SK-N-SH (cell line): ENCODE results near the gene EMP3. TPM values are rescaled to one million over a fixed set of nuclear protein-coding genes. Genes with fewer than 3 reads are reported as not detected.

Experiments used
- CTCF ChIA-PET: fragments of 300-600, 350-600 bp; formaldehyde crosslinking; extraction: SDS; loops from one replicate; lab custom pipeline; 2021; lab: Yijun Ruan, JAX
- POLR2A ChIA-PET: fragments of 350-600 bp; sonication (Branson Sonifier 250); formaldehyde crosslinking; extraction: SDS; loops from one replicate; lab custom pipeline; 2020; ENCODE audit warnings: antibody characterized with exemption, inconsistent platforms; lab: Yijun Ruan, JAX
- DNase-seq: peaks from one replicate; pipeline ENCODE4 v3.0.0; 2012
- H2AFZ ChIP-seq: fragments of 200-600 bp; sonication (generic); 2 replicates; pipeline ENCODE4 v1.8.1; 2016; ENCODE audit warnings: antibody characterized with exemption, mild to moderate bottlenecking, low read depth
- H3F3A ChIP-seq: fragments of 200-600 bp; sonication (generic); replicated peaks from 2 replicates; pipeline ENCODE3; 2016; ENCODE audit warnings: antibody characterized with exemption, mild to moderate bottlenecking; ENCODE audit not compliant: insufficient read depth
- H3K27ac ChIP-seq, 2 experiments: fragments of 200-500 bp in 1 of 2; fragments of 200-600 bp in 1 of 2; sonication (Bioruptor generic) in 1 of 2; sonication (generic), shearing (Covaris generic) in 1 of 2; 2 replicates each; pipeline versions ENCODE4 v1.5.1 to v1.6.1; 2014 to 2016; ENCODE audit warnings: low read depth in 2 of 2, inconsistent platforms in 1 of 2, low read length in 1 of 2, mild to moderate bottlenecking in 1 of 2, mixed read lengths in 1 of 2
- H3K27me3 ChIP-seq: fragments of 200-600 bp; sonication (generic), shearing (Covaris generic); 2 replicates; pipeline ENCODE4 v1.6.1; 2016; ENCODE audit warnings: mixed run types; ENCODE audit not compliant: insufficient read depth
- H3K36me3 ChIP-seq, 2 experiments: fragments of 200-500 bp in 1 of 2; fragments of 200-600 bp in 1 of 2; sonication (Bioruptor generic) in 1 of 2; sonication (generic) in 1 of 2; replicated peaks in 1 of 2; 2 replicates each; pipeline versions ENCODE3 to v1.5.1; 2014 to 2016; ENCODE audit warnings: low read length in 1 of 2, mild to moderate bottlenecking in 1 of 2; ENCODE audit not compliant: insufficient read depth in 2 of 2, control insufficient read depth in 1 of 2
- H3K4me1 ChIP-seq, 2 experiments: fragments of 200-500 bp in 1 of 2; fragments of 200-600 bp in 1 of 2; sonication (Bioruptor generic) in 1 of 2; sonication (generic), shearing (Covaris generic) in 1 of 2; 2 replicates each; pipeline versions ENCODE4 v1.5.1 to v1.6.1; 2014 to 2016; ENCODE audit warnings: low read depth in 1 of 2, low read length in 1 of 2, mixed run types in 1 of 2; ENCODE audit not compliant: insufficient read depth in 2 of 2, control insufficient read depth in 1 of 2
- H3K4me2 ChIP-seq: fragments of 200-600 bp; sonication (generic), shearing (Covaris generic); 2 replicates; pipeline ENCODE4 v1.6.1; 2017; ENCODE audit warnings: mixed run types
- H3K4me3 ChIP-seq, 2 experiments: fragments of 200-500 bp in 1 of 2; fragments of 200-600 bp in 1 of 2; sonication (Bioruptor generic) in 1 of 2; sonication (generic), shearing (Covaris generic) in 1 of 2; 2 replicates each; pipeline versions ENCODE4 v1.5.1 to v1.8.1; 2014 to 2016; ENCODE audit warnings: low read depth in 2 of 2, inconsistent platforms in 1 of 2, low read length in 1 of 2, mild to moderate bottlenecking in 1 of 2, mixed read lengths in 1 of 2, moderate library complexity in 1 of 2
- H3K79me2 ChIP-seq: fragments of 200-600 bp; sonication (generic); 2 replicates; pipeline ENCODE4 v1.8.1; 2017; ENCODE audit warnings: mild to moderate bottlenecking; ENCODE audit not compliant: insufficient read depth
- H3K9ac ChIP-seq: fragments of 200-600 bp; sonication (generic); 2 replicates; pipeline ENCODE4 v1.6.1; 2017; ENCODE audit warnings: mixed run types
- H3K9me2 ChIP-seq: fragments of 200-600 bp; sonication (generic); 2 replicates; pipeline ENCODE4 v1.6.1; 2017; ENCODE audit warnings: mixed run types
- H3K9me3 ChIP-seq: fragments of 200-600 bp; sonication (generic); 2 replicates; pipeline ENCODE4 v1.6.1; 2017; ENCODE audit warnings: mixed run types, mild to moderate bottlenecking, moderate library complexity
- H4K20me1 ChIP-seq: fragments of 200-600 bp; sonication (generic); 2 replicates; pipeline ENCODE4 v1.6.1; 2017; ENCODE audit warnings: mild to moderate bottlenecking, mixed run types; ENCODE audit not compliant: insufficient read depth
- EP300 ChIP-seq, 2 experiments: IDR thresholded peaks; 2 replicates each; pipeline versions ENCODE4 v1.4.0 to v1.6.1; 2012; ENCODE audit warnings: borderline replicate concordance in 1 of 2, low read depth in 1 of 2, low read length in 1 of 2
- FOXM1 ChIP-seq: IDR thresholded peaks from 2 replicates; pipeline ENCODE4 v1.4.0; 2012; ENCODE audit warnings: low read depth, mild to moderate bottlenecking
- GABPA ChIP-seq: IDR thresholded peaks from 2 replicates; pipeline ENCODE4 v1.4.0; 2012; ENCODE audit warnings: low read depth, mild to moderate bottlenecking
- MXI1 ChIP-seq: IDR thresholded peaks from 2 replicates; pipeline ENCODE4 v1.6.1; 2012; ENCODE audit warnings: mild to moderate bottlenecking, low read depth, low read length, improper control_type of control experiment
- NRF1 ChIP-seq: IDR thresholded peaks from 2 replicates; pipeline ENCODE4 v1.6.1; 2012; ENCODE audit warnings: low read depth, mild to moderate bottlenecking, low read length
- POLR2AphosphoS5 ChIP-seq: IDR thresholded peaks from 2 replicates; pipeline ENCODE4 v1.6.1; 2012; ENCODE audit warnings: low read depth, low read length
- RFX5 ChIP-seq: IDR thresholded peaks from 2 replicates; pipeline ENCODE4 v1.6.1; 2012; ENCODE audit warnings: mild to moderate bottlenecking, improper control_type of control experiment, low read length
- RXRA ChIP-seq: IDR thresholded peaks from 2 replicates; pipeline ENCODE4 v1.4.0; 2012; ENCODE audit warnings: low read depth, mild to moderate bottlenecking, borderline replicate concordance
- SIN3A ChIP-seq: IDR thresholded peaks from 2 replicates; pipeline ENCODE4 v1.6.1; 2012; ENCODE audit warnings: low read depth, mild to moderate bottlenecking, low read length, moderate library complexity, borderline replicate concordance
- SMC3 ChIP-seq: IDR thresholded peaks from 2 replicates; pipeline ENCODE4 v1.6.1; 2012; ENCODE audit warnings: low read depth, low read length, improper control_type of control experiment
- TAF1 ChIP-seq: IDR thresholded peaks from 2 replicates; pipeline ENCODE4 v1.6.1; 2012; ENCODE audit warnings: low read depth, mild to moderate bottlenecking, low read length, moderate library complexity, borderline replicate concordance
- TCF12 ChIP-seq: IDR thresholded peaks from 2 replicates; pipeline ENCODE4 v1.4.0; 2012
- WGBS: methylation state at CpG from one replicate; pipeline ENCODE4 v1.1.6; 2017; ENCODE audit warnings: low lambda C conversion rate; 5-methylcytosine and 5-hydroxymethylcytosine counted together
- polyA plus RNA-seq, 3 experiments: library from polyadenylated mRNA; depleted of rRNA; stranded (reverse); fragments of >200 nt; gene quantifications; 2 replicates each; pipeline ENCODE4 v1.2.3, GENCODE V29; 2012
- TF ChIP-seq, protein P1 (sequence below): IDR thresholded peaks from 2 replicates; pipeline ENCODE4 v1.6.1; 2012; ENCODE audit warnings: mild to moderate bottlenecking, low read depth, low read length, moderate library complexity
- TF ChIP-seq, protein P2 (sequence below): fragments of 150-350 bp; IDR thresholded peaks from 2 replicates; pipeline ENCODE4 v1.6.1; 2017; ENCODE audit warnings: antibody characterized with exemption, low read length, low read depth, borderline replicate concordance
- TF ChIP-seq, protein P3 (sequence below): IDR thresholded peaks from 2 replicates; pipeline ENCODE4 v1.4.0; 2012; ENCODE audit warnings: low read depth, borderline replicate concordance
- TF ChIP-seq, protein P4 (sequence below): IDR thresholded peaks from 2 replicates; pipeline ENCODE4 v1.4.0; 2012; ENCODE audit warnings: low read depth

The EMP3 gene
- polyA plus RNA-seq, 1 of the 3 experiments (the other 2 are of a cell fraction): 263 TPM

DNA sequence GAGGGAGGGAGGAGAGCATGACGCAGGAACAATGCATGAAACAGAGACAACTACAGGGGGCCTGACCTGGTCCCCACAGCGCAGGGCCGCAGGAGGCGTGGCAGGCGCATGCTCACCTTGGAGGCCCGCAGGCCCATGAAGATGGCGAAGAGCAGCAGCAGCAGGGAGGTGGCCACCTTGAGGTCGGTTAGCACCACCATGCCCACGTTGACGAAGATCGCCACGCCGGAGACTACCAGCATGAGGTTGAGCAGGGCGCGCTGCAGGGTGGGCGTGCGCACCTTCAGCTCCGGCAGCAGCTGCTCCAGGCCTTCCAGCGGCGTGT lies 17.0 kb downstream of the EMP3 start (continued):
- TF ChIP-seq, protein P1, sequence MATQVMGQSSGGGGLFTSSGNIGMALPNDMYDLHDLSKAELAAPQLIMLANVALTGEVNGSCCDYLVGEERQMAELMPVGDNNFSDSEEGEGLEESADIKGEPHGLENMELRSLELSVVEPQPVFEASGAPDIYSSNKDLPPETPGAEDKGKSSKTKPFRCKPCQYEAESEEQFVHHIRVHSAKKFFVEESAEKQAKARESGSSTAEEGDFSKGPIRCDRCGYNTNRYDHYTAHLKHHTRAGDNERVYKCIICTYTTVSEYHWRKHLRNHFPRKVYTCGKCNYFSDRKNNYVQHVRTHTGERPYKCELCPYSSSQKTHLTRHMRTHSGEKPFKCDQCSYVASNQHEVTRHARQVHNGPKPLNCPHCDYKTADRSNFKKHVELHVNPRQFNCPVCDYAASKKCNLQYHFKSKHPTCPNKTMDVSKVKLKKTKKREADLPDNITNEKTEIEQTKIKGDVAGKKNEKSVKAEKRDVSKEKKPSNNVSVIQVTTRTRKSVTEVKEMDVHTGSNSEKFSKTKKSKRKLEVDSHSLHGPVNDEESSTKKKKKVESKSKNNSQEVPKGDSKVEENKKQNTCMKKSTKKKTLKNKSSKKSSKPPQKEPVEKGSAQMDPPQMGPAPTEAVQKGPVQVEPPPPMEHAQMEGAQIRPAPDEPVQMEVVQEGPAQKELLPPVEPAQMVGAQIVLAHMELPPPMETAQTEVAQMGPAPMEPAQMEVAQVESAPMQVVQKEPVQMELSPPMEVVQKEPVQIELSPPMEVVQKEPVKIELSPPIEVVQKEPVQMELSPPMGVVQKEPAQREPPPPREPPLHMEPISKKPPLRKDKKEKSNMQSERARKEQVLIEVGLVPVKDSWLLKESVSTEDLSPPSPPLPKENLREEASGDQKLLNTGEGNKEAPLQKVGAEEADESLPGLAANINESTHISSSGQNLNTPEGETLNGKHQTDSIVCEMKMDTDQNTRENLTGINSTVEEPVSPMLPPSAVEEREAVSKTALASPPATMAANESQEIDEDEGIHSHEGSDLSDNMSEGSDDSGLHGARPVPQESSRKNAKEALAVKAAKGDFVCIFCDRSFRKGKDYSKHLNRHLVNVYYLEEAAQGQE: no peak
- TF ChIP-seq NRF1 (no peak), POLR2AphosphoS5 (no peak), RFX5 (no peak), TCF12 (no peak)
- TF ChIP-seq, protein P2, sequence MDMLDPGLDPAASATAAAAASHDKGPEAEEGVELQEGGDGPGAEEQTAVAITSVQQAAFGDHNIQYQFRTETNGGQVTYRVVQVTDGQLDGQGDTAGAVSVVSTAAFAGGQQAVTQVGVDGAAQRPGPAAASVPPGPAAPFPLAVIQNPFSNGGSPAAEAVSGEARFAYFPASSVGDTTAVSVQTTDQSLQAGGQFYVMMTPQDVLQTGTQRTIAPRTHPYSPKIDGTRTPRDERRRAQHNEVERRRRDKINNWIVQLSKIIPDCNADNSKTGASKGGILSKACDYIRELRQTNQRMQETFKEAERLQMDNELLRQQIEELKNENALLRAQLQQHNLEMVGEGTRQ: no peak

DNA sequence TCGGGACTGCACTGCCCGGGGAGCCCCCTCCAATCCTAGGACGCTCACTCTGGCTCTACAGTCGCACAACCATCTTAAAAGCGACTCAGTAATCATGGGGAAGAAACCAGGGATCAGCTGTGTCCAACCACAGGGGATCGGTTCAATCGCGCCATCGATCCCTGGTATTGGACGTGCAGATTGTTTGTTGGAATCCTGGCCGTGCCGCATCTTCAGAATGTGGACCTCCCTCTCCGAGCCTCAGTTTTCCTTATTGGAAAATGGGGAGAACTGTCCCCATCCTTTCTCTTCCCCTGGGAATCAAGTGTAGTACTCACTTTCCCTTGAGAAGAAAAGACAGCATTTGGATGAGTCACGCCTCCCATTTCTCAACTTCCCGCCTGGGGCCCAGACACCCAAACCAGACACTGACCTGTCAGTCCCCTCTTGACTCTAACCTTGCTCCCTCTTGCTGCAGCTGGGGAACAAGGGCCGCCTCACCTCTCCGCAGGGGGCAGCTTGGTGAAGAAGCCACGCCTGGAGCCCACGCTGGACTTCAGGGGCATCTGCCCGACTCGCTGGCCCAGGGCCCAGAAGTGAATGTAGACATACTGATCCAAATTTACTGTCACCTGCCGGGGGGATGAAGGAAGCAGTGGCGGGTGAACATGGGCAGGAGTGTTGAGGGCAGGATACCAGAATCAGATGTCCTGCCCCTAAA lies 17.6 kb downstream of the EMP3 start:
- no peak overlapping the region for H3K4me3 ChIP-seq
- CTCF ChIA-PET: interaction anchor here (1.2 kb wide), 1 partner anchor 8 kb away, joined by 3 read pairs; no protein-coding TSS in a partner anchor
- no peaks in the 10 kb centered on the region for H3K36me3 ChIP-seq
- H3K4me2 ChIP-seq: no peak overlapping the region
- DNase-seq: no peak
- H4K20me1 ChIP-seq: no peaks in the 10 kb centered on the region
- H3K27me3 ChIP-seq: no peaks in the 10 kb centered on the region
- no peaks in the 10 kb centered on the region for H3K9me3 ChIP-seq
- no peak overlapping the region for H3K9ac ChIP-seq
- WGBS: 93% methylated on average over 21 of the region's 23 CpGs
- no peak overlapping the region for H3K27ac ChIP-seq
- no peaks in the 10 kb centered on the region for H3K4me1 ChIP-seq
- H3K79me2 ChIP-seq: no peaks in the 10 kb centered on the region
- TF ChIP-seq MXI1: no peak
- TF ChIP-seq FOXM1: no peak
- H3K9me2 ChIP-seq: no peaks in the 10 kb centered on the region
- POLR2A ChIA-PET: no interaction called here
- no peaks in the 10 kb centered on the region for H3F3A ChIP-seq
- no peak overlapping the region for H2AFZ ChIP-seq

DNA sequence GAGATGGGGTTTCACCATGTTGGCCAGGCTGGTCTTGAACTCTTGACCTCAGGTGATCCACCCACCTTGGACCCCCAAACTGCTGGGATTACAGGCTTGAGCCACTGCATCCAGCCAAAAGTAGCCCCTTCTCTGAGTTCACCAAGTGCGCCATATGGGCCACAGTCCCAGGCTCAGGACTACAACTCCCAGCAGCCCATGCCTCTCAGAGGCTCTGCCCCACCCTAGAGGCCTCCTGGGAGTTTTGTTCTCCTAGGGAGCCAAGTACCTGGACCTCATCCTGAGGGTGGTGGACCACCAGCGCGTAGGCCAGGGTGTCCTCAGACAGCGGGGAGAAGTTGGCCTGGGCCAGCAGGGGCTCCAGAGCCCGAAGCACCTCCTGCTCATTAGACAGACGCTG lies 19.5 kb downstream of the EMP3 start:
- no peaks in the 10 kb centered on the region for H3F3A ChIP-seq
- H3K9me3 ChIP-seq: no peaks in the 10 kb centered on the region
- no peak overlapping the region for H3K9ac ChIP-seq
- no peaks in the 10 kb centered on the region for H3K27me3 ChIP-seq
- H3K79me2 ChIP-seq: no peaks in the 10 kb centered on the region
- no peak for DNase-seq
- 100% methylated on average over 6 of the region's 6 CpGs for WGBS
- ChIA-PET CTCF (interaction anchor here (1.5 kb wide), 1 partner anchor 47 kb away, joined by 4 read pairs; the partner anchor contains the start of gene KDELR1), POLR2A (no interaction called here)
- TF ChIP-seq EP300 (IDR thresholded peaks at IDR 0.05; ENCODE audit: borderline replicate concordance in 1 of 2, low read depth in 1 of 2, low read length in 1 of 2) (no peak), RXRA (no peak), TAF1 (no peak), SIN3A (no peak), SMC3 (no peak), GABPA (no peak)
- TF ChIP-seq, protein P3, sequence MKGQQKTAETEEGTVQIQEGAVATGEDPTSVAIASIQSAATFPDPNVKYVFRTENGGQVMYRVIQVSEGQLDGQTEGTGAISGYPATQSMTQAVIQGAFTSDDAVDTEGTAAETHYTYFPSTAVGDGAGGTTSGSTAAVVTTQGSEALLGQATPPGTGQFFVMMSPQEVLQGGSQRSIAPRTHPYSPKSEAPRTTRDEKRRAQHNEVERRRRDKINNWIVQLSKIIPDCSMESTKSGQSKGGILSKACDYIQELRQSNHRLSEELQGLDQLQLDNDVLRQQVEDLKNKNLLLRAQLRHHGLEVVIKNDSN: no peak
- TF ChIP-seq, protein P2: no peak
- TF ChIP-seq, protein P4, sequence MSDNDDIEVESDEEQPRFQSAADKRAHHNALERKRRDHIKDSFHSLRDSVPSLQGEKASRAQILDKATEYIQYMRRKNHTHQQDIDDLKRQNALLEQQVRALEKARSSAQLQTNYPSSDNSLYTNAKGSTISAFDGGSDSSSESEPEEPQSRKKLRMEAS: no peak
- H3K4me1 ChIP-seq: no peaks in the 10 kb centered on the region; a peak in 1 of 4 replicates
- H3K4me3 ChIP-seq: no peak overlapping the region
- H3K9me2 ChIP-seq: no peaks in the 10 kb centered on the region
- H3K36me3 ChIP-seq: no peaks in the 10 kb centered on the region
- no peak overlapping the region for H3K4me2 ChIP-seq
- H2AFZ ChIP-seq: no peak overlapping the region
- no peaks in the 10 kb centered on the region for H4K20me1 ChIP-seq
- no peak overlapping the region for H3K27ac ChIP-seq
